ENCODE results near the gene FEM1A.
A peak's percentile ranks its signal among the peaks of the same experiment; 100 is the strongest.
"Not testable (repeated sequence)": the region's sequence is repeated elsewhere in the genome, so short reads cannot be mapped to it uniquely, and the experiment has no call there.

FEM1A gene

DNA sequence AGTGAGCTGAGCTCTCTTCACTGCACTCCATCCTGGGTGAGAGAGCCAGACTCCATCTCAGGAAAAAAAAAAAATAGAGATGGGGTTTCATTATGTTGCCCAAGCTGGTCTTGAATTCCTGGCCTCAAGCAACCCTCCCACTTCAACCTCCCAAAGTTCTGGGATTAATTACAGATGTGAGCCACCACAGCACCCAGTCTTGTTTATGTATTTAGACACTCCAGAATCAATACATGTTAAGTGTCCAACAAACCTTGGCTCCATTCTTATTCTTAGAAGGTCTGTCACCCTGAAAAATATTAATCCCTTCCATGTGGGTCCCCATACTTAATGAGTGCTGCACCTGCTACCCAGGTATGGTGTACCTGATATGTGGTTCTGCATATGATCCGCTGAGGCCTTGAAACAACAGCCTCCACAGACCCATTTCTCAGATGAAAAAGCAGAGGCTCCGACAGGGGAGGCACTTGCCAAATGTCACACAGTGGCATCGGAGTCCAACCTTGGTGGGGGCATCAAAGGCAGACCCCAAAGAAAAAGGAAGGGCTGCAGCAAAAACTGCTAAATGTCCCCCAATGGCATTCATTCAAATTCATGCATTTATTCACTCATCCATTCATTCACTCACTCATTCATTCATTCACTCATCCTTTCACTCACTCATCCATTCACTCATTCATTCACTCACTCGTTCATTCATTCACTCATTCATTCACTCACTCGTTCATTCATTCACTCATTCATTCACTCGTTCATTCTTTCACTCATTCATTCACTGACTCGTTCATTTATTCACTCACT, 23.3 kb downstream of the FEM1A start:
- Histone ChIP-seq H3K9ac (ENCODE audit: low read depth, low read length) (no peak overlapping the region), H3K36me3 (ENCODE audit: insufficient read depth, low read length) (no peaks in the 10 kb centered on the region), H3K4me1 (ENCODE audit: insufficient read depth, low read length) (no peaks in the 10 kb centered on the region), H3K9me3 (ENCODE audit: control insufficient read depth, insufficient read depth, low read length) (no peaks in the 10 kb centered on the region)

DNA sequence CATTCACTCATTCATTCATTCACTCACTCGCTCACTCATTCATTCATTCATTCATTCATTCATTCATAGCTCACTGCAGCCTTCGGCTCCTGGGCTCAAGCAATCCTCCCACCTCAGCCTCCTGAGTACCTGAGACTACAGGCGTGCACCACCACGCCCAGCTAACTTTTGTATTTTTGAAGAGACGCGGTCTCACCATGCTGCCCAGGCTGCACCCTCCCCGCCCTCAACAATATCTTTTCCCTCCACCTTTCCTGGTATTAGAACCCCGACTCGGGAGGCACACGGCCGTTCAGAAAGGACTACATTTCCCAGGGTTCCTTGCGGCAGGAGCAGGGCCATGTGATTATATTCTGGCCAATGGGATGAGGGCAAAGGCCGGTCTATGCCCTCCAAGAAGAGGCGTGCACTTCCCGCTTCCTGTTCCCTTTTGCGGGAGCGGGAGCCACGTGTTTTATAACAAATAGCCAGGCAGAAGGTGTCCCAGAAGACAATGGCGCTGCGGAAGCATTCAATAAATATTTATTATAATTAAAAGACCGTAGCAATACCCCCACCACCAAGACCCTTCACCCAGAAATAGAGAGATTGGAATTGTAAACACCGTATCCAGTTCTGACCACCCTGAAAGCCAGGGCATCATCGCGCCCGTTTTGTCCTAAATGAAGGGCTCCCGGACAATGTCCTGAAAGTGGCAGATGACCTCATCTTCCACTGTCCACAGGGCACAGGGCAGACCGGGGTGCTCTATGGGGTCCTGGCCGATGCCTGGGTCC, 24.1 kb downstream of the FEM1A start:
- Histone ChIP-seq H3K9ac (ENCODE audit: low read depth, low read length) (no peak overlapping the region; the same call in 1 of the 2 replicates), H3K4me1 (ENCODE audit: insufficient read depth, low read length) (no peaks in the 10 kb centered on the region), H3K9me3 (ENCODE audit: control insufficient read depth, insufficient read depth, low read length) (no peaks in the 10 kb centered on the region), H3K36me3 (ENCODE audit: insufficient read depth, low read length) (no peaks in the 10 kb centered on the region)

DNA sequence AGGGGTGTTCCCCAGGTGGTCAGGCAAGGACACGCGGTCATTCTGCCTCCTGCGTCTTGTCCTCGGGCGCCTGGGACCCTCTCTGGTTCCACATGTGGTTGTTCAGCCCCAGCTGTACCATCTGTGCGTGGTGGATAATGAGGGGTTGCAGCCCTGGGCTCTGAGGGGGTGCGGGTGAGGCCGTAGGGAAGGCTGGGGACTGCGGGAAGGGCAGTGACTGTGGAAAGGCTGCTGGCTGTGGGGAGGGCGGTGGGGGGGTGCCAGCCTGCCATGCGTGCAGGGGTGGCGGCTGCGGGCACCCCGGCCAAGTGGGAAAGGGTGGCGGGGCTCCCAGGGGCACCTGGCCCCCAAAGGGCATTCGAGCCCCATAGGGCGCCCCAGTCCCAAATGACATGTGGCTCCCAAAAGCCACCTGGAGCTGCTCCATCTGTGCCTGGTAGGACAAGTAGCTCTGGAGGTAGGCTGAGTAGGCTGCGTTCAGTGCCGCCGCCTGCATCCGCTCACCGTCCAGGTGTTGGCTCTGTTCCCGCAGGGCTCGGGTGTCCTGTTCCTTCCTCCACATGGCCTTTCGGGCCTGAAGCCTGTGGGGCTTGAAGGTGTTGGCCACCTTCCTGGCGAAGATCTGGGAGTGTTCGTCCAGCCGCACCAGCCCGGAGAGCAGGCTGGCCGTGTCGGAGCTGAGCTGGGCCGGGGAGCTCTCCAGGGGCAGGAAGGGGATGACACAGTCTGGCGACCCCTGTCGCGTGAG, 24.8 kb downstream of the FEM1A start:
- Histone ChIP-seq H3K4me1 (ENCODE audit: insufficient read depth, low read length) (no peaks in the 10 kb centered on the region), H3K9me3 (ENCODE audit: control insufficient read depth, insufficient read depth, low read length) (no peaks in the 10 kb centered on the region), H3K9ac (ENCODE audit: low read depth, low read length) (no peak overlapping the region), H3K36me3 (ENCODE audit: insufficient read depth, low read length) (no peaks in the 10 kb centered on the region)

DNA sequence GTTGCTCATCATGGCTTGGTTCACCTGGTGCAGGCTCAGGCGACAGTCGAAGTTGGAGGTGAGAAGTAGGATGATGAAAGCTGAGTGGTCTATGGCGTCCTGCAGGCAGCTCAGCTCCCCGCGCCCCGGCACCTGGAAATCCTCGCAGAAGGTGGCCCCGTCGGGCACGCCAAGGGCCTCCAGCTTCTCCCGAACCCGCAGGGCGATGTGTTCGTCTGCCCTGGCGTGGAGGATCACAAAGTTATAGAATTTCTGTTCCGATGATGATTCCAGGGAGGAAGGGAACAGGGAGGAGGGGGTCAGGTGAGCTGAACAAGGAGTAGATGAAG, 25.4 kb downstream of the FEM1A start:
- H3K9me3 ChIP-seq (ENCODE audit: control insufficient read depth, insufficient read depth, low read length) = no peaks in the 10 kb centered on the region
- H3K4me1 ChIP-seq (ENCODE audit: insufficient read depth, low read length) = no peaks in the 10 kb centered on the region
- H3K9ac ChIP-seq (ENCODE audit: low read depth, low read length) = no peak overlapping the region
- H3K36me3 ChIP-seq (ENCODE audit: insufficient read depth, low read length) = no peaks in the 10 kb centered on the region

DNA sequence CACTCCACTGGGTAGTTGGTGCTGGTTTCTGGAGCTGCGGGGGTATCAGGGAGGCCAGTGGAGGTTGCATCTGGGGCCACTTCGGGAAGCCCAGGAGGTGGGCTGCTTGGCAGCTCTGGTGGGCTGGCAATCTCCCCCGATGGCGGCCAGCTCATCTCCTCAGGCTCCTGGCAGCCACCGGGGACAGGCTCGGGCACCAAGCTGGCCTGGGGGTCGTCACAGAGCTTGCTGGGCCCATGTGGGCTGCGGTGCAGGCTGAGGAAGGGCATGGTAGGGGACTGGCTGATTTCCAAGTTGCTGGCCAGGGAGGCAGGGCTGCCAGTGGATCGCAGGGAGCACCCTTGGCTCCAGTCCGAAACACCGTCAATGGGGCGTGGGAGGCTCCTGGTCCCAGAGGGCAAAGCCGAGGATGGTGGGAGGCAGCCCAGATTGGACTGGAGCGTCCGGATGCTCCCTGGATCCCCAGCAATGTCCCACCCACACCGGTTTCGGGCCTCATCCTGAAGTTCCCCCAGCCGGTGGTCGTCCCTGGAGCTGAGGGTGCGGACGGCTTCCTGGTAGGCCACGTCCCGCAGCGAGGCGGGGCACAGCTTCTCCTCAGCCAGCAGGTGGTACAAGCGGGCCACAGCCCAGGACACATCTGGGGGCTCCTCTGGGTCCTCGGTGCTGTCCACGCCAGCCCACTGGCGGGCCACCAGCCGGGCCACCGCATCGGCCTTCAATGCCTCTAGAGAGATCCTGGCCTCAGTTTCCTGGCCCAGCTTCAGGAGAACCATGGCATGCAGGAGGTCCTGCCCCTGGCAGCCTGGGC, 26.1 kb downstream of the FEM1A start:
- H3K4me1 ChIP-seq (ENCODE audit: insufficient read depth, low read length) = no peaks in the 10 kb centered on the region
- H3K9ac ChIP-seq (ENCODE audit: low read depth, low read length) = no peak overlapping the region
- no peaks in the 10 kb centered on the region for H3K9me3 ChIP-seq (ENCODE audit: control insufficient read depth, insufficient read depth, low read length)
- H3K36me3 ChIP-seq (ENCODE audit: insufficient read depth, low read length) = no peaks in the 10 kb centered on the region

DNA sequence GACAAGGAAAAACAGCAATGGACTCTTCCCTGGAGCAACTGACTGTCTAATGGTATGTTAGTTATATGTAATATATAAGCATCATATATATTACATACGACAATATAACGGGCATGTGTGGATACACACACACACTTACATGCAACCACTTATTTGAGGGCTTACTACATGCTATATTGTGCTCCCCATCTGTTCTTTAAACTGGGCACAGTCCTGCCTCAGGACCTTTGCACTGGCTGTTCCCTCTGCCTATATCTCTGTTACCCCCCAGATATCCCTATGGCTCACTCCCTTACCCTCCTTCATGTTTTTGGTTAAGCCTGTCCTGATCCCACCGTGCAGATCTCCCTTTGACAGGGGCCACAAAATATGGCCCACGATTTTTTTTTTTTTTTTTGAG, 29.7 kb downstream of the FEM1A start:
- no peaks in the 10 kb centered on the region for H3K9me3 ChIP-seq (ENCODE audit: control insufficient read depth, insufficient read depth, low read length)
- no peaks in the 10 kb centered on the region for H3K4me1 ChIP-seq (ENCODE audit: insufficient read depth, low read length)
- no peaks in the 10 kb centered on the region for H3K36me3 ChIP-seq (ENCODE audit: insufficient read depth, low read length)
- H3K9ac ChIP-seq (ENCODE audit: low read depth, low read length) = no peak overlapping the region

DNA sequence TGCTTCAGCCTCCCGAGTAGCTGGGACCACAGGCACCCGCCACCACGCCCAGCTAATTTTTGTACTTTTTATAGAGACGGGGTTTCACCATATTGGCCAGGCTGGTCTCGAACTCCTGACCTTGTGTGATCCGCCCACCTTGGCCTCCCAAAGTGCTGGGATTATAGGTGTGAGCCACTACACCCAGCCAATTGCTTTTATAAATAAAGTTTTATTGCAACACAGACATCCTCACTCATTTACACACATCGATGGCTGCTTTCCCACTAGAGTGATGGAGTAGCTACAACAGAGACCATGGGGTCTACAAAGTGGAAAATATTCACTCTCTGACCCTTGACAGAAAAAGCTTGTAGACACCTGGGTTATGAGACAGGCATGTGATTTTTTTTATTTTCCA, 30.8 kb downstream of the FEM1A start:
- H3K36me3 ChIP-seq (ENCODE audit: insufficient read depth, low read length); H3K4me1 ChIP-seq (ENCODE audit: insufficient read depth, low read length); H3K9ac ChIP-seq (ENCODE audit: low read depth, low read length); H3K9me3 ChIP-seq (ENCODE audit: control insufficient read depth, insufficient read depth, low read length): not testable (repeated sequence)

DNA sequence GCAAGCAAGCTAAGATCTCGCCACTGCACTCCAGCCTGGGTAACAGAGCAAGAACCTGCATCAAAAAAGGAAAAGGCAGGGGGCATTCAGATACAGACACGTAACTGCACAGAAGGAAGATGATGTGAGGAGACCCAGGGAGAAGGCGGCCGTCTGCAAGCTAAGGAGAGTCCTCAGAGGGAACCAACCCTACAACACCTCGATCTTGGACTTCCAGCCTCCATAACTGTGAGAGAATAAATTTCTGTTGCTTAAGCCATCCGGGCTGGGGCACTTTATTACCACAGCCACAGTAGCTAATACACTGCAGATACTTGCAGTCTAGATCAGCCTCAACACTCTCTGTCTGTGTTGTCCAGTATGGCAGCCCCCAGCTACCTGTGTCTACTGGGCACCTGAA, 32.0 kb downstream of the FEM1A start:
- Histone ChIP-seq H3K9ac (ENCODE audit: low read depth, low read length) (no peak overlapping the region), H3K36me3 (ENCODE audit: insufficient read depth, low read length) (no peaks in the 10 kb centered on the region)

DNA sequence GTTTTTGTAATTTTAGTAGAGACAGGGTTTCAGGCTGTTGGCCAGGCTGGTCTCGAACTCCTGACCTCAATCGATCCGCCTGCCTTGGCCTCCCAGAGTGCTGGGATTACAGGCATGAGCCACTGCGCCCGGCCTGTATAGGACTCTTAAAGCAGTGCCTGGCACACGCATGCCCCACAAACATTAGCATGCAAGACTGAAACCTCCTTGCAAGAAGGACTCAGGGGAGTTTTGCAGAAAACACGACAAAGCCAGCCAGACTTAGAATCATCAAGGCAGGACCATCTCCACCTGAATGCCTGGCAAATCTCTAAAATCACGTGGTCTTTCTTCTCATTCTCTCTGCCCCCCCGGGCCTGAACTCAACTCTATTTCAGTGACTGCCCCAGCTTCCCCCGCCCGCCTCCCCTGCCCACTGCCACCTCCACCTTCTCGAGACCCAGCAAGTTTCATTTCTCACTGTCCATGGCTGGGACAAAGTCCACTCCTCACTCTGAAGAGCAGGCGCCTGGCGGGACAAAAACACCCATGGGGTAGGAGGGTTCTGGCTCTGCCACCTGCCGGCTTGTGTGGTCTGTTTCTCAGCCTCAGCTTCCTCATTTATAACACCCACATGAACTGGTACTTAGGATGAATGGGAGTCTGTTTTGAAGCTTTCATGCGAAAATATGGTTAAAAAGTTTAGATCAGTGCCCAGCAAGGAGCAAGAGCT, 37.6 kb downstream of the FEM1A start:
- H3K36me3 ChIP-seq (ENCODE audit: insufficient read depth, low read length) = no peaks in the 10 kb centered on the region
- no peaks in the 10 kb centered on the region for H3K9me3 ChIP-seq (ENCODE audit: control insufficient read depth, insufficient read depth, low read length)
- no peaks in the 10 kb centered on the region; the same call in 1 of the 2 replicates for H3K4me1 ChIP-seq (ENCODE audit: insufficient read depth, low read length)
- no peak overlapping the region for H3K9ac ChIP-seq (ENCODE audit: low read depth, low read length)

More for the DNA sequence above, 32.0 kb downstream of the FEM1A start:
- H3K4me1 ChIP-seq (ENCODE audit: insufficient read depth, low read length) = no peaks in the 10 kb centered on the region
- no peaks in the 10 kb centered on the region for H3K9me3 ChIP-seq (ENCODE audit: control insufficient read depth, insufficient read depth, low read length)

DNA sequence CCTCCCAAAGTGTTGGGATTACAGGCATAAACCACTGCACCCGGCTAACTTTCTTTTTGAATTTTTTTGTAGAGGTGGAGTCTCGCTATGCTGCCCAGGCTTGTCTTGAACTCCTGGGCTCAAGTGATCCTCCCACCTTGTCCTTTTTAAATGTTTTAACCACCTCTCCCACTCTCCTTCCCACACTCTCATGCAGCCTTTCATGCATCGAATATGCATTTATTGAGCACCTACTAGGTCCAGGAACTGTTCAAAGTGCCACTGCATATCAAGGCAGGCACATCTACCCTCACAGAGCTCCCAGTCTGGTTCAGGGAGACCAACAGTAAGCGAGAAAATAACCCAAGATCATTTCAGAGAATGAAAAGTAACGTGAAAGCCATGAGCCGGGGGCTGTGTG, 38.8 kb downstream of the FEM1A start:
- Histone ChIP-seq H3K9me3 (ENCODE audit: control insufficient read depth, insufficient read depth, low read length) (no peaks in the 10 kb centered on the region), H3K9ac (ENCODE audit: low read depth, low read length) (no peak overlapping the region), H3K36me3 (ENCODE audit: insufficient read depth, low read length) (no peaks in the 10 kb centered on the region), H3K4me1 (ENCODE audit: insufficient read depth, low read length) (no peaks in the 10 kb centered on the region; the same call in 1 of the 2 replicates)

DNA sequence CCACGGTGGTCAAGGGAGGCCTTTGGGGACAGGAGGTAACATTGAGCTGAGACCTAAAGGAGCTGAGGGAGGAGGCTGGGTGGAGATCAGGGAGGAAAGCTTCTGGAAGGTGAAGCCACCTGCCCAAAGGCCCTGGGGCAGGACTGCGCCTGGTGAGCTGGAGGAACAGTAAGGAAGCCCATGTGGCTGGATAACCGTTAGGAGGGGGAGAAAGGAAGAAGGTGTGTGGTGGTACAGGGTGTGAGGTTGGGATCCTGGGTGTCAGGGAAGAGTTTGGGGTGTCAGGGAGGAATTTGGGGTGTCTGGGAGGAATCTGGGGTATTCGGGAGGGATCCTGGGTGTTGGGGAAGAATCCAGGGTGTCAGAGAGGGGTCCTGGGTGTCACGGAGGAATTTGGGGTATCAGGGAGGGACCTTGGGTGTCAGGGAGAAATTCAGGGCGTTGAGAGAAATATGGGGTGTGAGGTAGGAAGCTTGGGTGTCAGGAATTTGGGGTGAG, 39.3 kb downstream of the FEM1A start:
- Histone ChIP-seq H3K36me3 (ENCODE audit: insufficient read depth, low read length) (no peaks in the 10 kb centered on the region), H3K9ac (ENCODE audit: low read depth, low read length) (peak overlapping the region; percentile 81; the same call in 1 of the 2 replicates), H3K4me1 (ENCODE audit: insufficient read depth, low read length) (no peaks in the 10 kb centered on the region; the same call in 1 of the 2 replicates), H3K9me3 (ENCODE audit: control insufficient read depth, insufficient read depth, low read length) (no peaks in the 10 kb centered on the region)

DNA sequence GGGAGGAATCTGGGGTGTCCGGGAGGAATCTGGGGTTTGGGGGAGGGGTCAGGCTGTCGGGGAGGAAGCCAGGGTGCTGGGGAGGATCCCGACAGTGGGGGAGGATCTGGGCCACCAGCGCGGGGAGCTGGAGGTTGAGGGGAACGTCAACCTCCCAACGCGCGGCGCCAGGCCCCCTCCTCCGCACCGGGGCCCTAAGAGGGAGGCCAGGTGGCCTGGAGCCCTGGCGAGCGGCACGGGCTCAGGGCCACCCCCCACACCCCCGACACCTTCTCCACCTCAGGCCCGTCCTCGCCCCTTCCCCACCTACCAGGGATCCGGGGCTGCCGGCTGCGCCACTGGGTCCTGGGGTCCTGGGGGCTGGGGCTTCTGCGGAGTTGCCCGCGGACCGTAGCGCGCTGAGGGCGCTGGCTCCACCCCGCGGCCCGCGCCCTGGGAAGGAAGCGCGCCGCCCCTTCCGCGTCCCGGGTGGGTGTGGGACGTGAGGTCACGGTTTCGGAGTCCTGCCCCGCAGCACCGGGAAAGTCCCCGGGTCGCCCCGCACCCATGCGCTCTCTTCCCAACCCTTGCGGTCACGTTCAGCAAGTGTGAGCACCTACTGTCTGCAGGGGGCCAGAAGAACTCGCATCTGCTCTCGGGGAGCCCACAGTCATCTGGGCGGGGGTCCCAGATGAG, 39.9 kb downstream of the FEM1A start, which contains the start of gene TICAM1:
Gene TICAM1 (minus strand): TSS at position 409 of the 675 bp plus-strand sequence. CDS start 13,335 bp downstream, outside the sequence.
- Histone ChIP-seq H3K9me3 (ENCODE audit: control insufficient read depth, insufficient read depth, low read length) (no peaks in the 10 kb centered on the region), H3K9ac (ENCODE audit: low read depth, low read length) (peak within 1 kb of the TSS; percentile 81), H3K4me1 (ENCODE audit: insufficient read depth, low read length) (no peaks in the 10 kb centered on the region; the same call in 1 of the 2 replicates), H3K36me3 (ENCODE audit: insufficient read depth, low read length) (no peaks in the 10 kb centered on the region)

DNA sequence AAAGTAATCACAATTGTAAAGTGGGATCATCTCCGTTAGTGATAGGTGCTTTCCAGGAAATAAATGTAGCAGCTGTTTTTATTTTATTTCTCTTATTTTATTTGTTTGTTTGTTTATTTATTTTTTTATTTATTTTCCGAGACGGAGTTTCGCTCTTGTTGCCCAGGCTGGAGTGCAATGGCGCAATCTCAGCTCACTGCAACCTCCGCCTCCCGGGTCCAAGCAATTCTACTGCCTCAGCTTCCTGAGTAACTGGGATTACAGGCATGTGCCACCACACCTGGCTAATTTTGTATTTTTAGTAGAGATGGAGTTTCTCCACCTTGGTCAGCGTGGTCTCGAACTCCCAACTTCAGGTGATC, 40.4 kb downstream of the FEM1A start:
- not testable (repeated sequence) for H3K4me1 ChIP-seq (ENCODE audit: insufficient read depth, low read length); H3K9me3 ChIP-seq (ENCODE audit: control insufficient read depth, insufficient read depth, low read length); H3K36me3 ChIP-seq (ENCODE audit: insufficient read depth, low read length)
- peak overlapping the region; percentile 81; the same call in 1 of the 2 replicates for H3K9ac ChIP-seq (ENCODE audit: low read depth, low read length)
